Activated CD8-positive, alpha-beta T cell treated with anti-CD3 and anti-CD28 coated beads for 36 hours (primary cell): ENCODE measurements around the gene APPL2. TPM values are rescaled to one million over a fixed set of nuclear protein-coding genes. Genes with fewer than 3 reads are reported as not detected.

ENCODE experiments used
- ATAC-seq: fragments of 200-7000 bp; cut with Tn5 transposase; one replicate; pipeline ENCODE4 v1.10.0; 2021; ENCODE audit warnings: mild to moderate bottlenecking, moderate library complexity
- CTCF ChIA-PET: fragments of 350-600 bp; sonication (Branson Sonifier 250); formaldehyde crosslinking; loops from one replicate; lab custom pipeline; 2021; ENCODE audit warnings: antibody characterized with exemption; lab: Charles Lee
- POLR2A ChIA-PET: fragments of 350-600 bp; sonication (Branson Sonifier 250); formaldehyde crosslinking; loops from one replicate; lab custom pipeline; 2021; ENCODE audit warnings: antibody characterized with exemption; lab: Charles Lee
- DNase-seq: peaks from one replicate; pipeline ENCODE4 v3.0.0-alpha.2; 2020
- H3K27ac Mint-ChIP-seq: one replicate; pipeline ENCODE4 v1.8.0; 2021; ENCODE audit warnings: mild to moderate bottlenecking, mixed read lengths
- H3K27me3 Mint-ChIP-seq: one replicate; pipeline ENCODE4 v1.8.0; 2021; ENCODE audit warnings: mixed read lengths
- H3K36me3 Mint-ChIP-seq: one replicate; pipeline ENCODE4 v1.8.0; 2021; ENCODE audit warnings: low read depth, mixed read lengths
- H3K4me1 Mint-ChIP-seq: one replicate; pipeline ENCODE4 v1.8.0; 2021; ENCODE audit warnings: low read depth, mixed read lengths
- H3K4me3 Mint-ChIP-seq: one replicate; pipeline ENCODE4 v1.8.0; 2021; ENCODE audit warnings: mild to moderate bottlenecking, moderate library complexity, mixed read lengths
- H3K9me3 Mint-ChIP-seq: one replicate; pipeline ENCODE4 v1.8.0; 2021; ENCODE audit warnings: mixed read lengths
- CTCF ChIP-seq: fragments of 200-600 bp; IDR thresholded peaks from one replicate; pipeline ENCODE4 v1.8.0; 2022; ENCODE audit warnings: antibody characterized with exemption, mild to moderate bottlenecking
- intact Hi-C: fragments of 100-400 bp; cut with micrococcal nuclease; formaldehyde crosslinking; loops from one replicate; pipeline ENCODE4 v1.10.0; 2022
- total RNA-seq, 2 experiments: library from RNA; stranded (reverse); gene quantifications; one replicate each; pipeline ENCODE4 v1.2.3, GENCODE V29; 2021

APPL2 gene
- total RNA-seq = 10 to 100 TPM; 14.5 to 15.8 TPM

- Mint-ChIP-seq H3K27me3 (no peaks in the 10 kb centered on the region), H3K4me3 (peak within 1 kb of the TSS; percentile 90), H3K36me3 (peaks cover 8% of the 10 kb centered on the region), H3K27ac (peak within 1 kb of the TSS; percentile 86), H3K9me3 (no peaks in the 10 kb centered on the region), H3K4me1 (peaks cover 44% of the 10 kb centered on the region)
- TF ChIP-seq CTCF = peak; percentile 55
- intact Hi-C loops = loop anchor here (5.0 kb wide), 1 partner anchor 129 kb away; the partner anchor contains the start of gene WASHC4
- ATAC-seq = peak; percentile 84
- DNase-seq = peak; percentile 84
- ChIA-PET CTCF (interaction anchor here (0.7 to 2.7 kb wide), 5 partner anchors 11 to 149 kb away, joined by 3 to 17 read pairs (median 3); partner anchors contain the start of gene C12orf75), POLR2A (interaction anchor here (1.0 to 1.7 kb wide), 3 partner anchors 14 to 128 kb away, joined by 3 to 5 read pairs (median 3); partner anchors contain the start of gene WASHC4)
Measured at GRCh38 chr12:105235732-105236476, at the start of gene APPL2. APPL2 (minus strand) TSS chr12:105236174; CDS start chr12:105236012, 162 bp downstream.

- ChIA-PET POLR2A (no interaction called here), CTCF (interaction anchor here (1.0 to 1.3 kb wide), 2 partner anchors 8 to 98 kb away, joined by 3 read pairs; no protein-coding TSS in a partner anchor)
- H3K36me3 Mint-ChIP-seq = no peaks in the 10 kb centered on the region
- no peaks in the 10 kb centered on the region for H3K4me1 Mint-ChIP-seq
- no peaks in the 10 kb centered on the region for H3K9me3 Mint-ChIP-seq
- no peaks in the 10 kb centered on the region for H3K27me3 Mint-ChIP-seq
- H3K27ac Mint-ChIP-seq = no peak overlapping the region
- no peak for TF ChIP-seq CTCF
- DNase-seq (no peak), ATAC-seq (no peak)
- intact Hi-C loops = no loop called here
- no peak overlapping the region for H3K4me3 Mint-ChIP-seq
Measured at GRCh38 chr12:105285378-105285777, 49.4 kb upstream of the APPL2 start.

GRCh38 chr12:105281694-105282049 lies 45.7 kb upstream of the APPL2 start:
- Mint-ChIP-seq H3K9me3 (no peaks in the 10 kb centered on the region), H3K27ac (no peak overlapping the region), H3K4me3 (no peak overlapping the region), H3K27me3 (no peaks in the 10 kb centered on the region), H3K36me3 (no peaks in the 10 kb centered on the region), H3K4me1 (no peaks in the 10 kb centered on the region)
- no peak for TF ChIP-seq CTCF
- DNase-seq (no peak), ATAC-seq (no peak)
- POLR2A ChIA-PET = interaction anchor here (0.8 kb wide), 1 partner anchor 11 kb away, joined by 3 read pairs; no protein-coding TSS in a partner anchor
- CTCF ChIA-PET = interaction anchor here (1.2 to 1.3 kb wide), 2 partner anchors 13 to 102 kb away, joined by 3 to 4 read pairs; no protein-coding TSS in a partner anchor
- intact Hi-C loops = no loop called here

GRCh38 chr12:105280966-105281693 lies 45.2 kb upstream of the APPL2 start:
- Mint-ChIP-seq H3K27ac (no peak overlapping the region), H3K36me3 (no peaks in the 10 kb centered on the region), H3K27me3 (no peaks in the 10 kb centered on the region), H3K4me3 (no peak overlapping the region), H3K9me3 (no peaks in the 10 kb centered on the region), H3K4me1 (no peaks in the 10 kb centered on the region)
- ATAC-seq = no peak
- ChIA-PET POLR2A (no interaction called here), CTCF (interaction anchor here (1.2 kb wide), 1 partner anchor 103 kb away, joined by 4 read pairs; no protein-coding TSS in a partner anchor)
- intact Hi-C loops = no loop called here
- no peak for TF ChIP-seq CTCF
- DNase-seq = no peak
